Measurements from ENCODE around the gene ZNF710. TPM values are rescaled to one million over a fixed set of nuclear protein-coding genes. Genes with fewer than 3 reads are reported as not detected.

ZNF710 gene
- total and polyA plus RNA-seq, 2 of the 13 experiments (the other 11 are each of a cell fraction or from before 2014, with no cell fraction given) = 4.7 to 20.6 TPM

DNA sequence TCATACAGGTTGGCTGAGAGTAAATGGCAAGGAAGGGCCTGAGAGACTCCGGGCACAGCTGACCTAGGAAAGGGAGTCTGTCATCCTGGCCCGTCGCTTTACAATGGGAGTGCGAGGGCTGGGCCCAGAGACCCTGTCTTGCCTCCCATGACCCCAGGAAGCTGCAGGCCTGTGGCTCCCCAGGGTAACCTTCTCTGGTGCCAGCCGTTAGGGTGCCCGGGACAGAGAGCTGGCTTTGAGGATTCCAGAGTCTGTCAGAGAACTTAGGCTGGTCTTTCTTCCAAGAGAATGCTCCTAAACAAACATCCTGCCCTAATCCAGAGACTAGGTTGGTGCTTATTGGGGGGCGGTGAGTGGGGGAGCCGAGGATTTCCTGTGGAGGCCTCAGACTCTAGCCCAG, 18.5 kb downstream of the ZNF710 start:
- no peak overlapping the region for H2AFZ ChIP-seq (ENCODE audit: low read length)
- H3K9ac ChIP-seq (ENCODE audit: insufficient read depth, low read depth, low read length) = no peak overlapping the region
- no peak overlapping the region for H3K4me3 ChIP-seq (replicated peaks in 1 of 3; ENCODE audit: insufficient read depth in 1 of 3, low read depth in 2 of 3, low read length in 3 of 3)
- H3K4me2 ChIP-seq (ENCODE audit: low read depth, low read length) = no peak overlapping the region
- H3K9me3 ChIP-seq (ENCODE audit: low read length) = no peaks in the 10 kb centered on the region
- no peaks in the 10 kb centered on the region for H3K27me3 ChIP-seq (ENCODE audit: control insufficient read depth in 1 of 2, insufficient read depth in 2 of 2, low read length in 2 of 2)
- peaks cover 54% of the 10 kb centered on the region for H3K4me1 ChIP-seq (ENCODE audit: insufficient read depth, low read length)
- WGBS (ENCODE audit: low lambda C conversion rate) = 92% methylated on average over 8 of the region's 8 CpGs
- H4K20me1 ChIP-seq (ENCODE audit: insufficient read depth, low read length) = 0 out of 2 replicates have a peak, but pooled peaks cover 4% of the 10 kb centered on the region
- in situ Hi-C loops (cut with HindIII; ENCODE audit: extremely low pct_ligation_motif_present, low pct_unique_long_range_greater_than_20kb) (no loop called here), intact Hi-C loops (cut with micrococcal nuclease; ENCODE audit: unreplicated experiment) (no loop called here)
- FAIRE-seq = no peak
- H3K79me2 ChIP-seq (ENCODE audit: insufficient read depth, low read length) = peaks cover 47% of the 10 kb centered on the region
- no peaks in the 10 kb centered on the region; a peak in 1 of 5 replicates for H3K36me3 ChIP-seq (replicated peaks in 1 of 2; ENCODE audit: control insufficient read depth in 1 of 2, insufficient read depth in 2 of 2, low read length in 2 of 2)
- TF ChIP-seq, protein P1, sequence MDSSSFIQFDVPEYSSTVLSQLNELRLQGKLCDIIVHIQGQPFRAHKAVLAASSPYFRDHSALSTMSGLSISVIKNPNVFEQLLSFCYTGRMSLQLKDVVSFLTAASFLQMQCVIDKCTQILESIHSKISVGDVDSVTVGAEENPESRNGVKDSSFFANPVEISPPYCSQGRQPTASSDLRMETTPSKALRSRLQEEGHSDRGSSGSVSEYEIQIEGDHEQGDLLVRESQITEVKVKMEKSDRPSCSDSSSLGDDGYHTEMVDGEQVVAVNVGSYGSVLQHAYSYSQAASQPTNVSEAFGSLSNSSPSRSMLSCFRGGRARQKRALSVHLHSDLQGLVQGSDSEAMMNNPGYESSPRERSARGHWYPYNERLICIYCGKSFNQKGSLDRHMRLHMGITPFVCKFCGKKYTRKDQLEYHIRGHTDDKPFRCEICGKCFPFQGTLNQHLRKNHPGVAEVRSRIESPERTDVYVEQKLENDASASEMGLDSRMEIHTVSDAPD (CRISPR knock-in tag; IDR thresholded peaks at IDR 0.05) = no peak
- TF ChIP-seq ZBTB42 (CRISPR knock-in tag; IDR thresholded peaks at IDR 0.05) (no peak), CBX2 (IDR thresholded peaks at IDR 0.05; ENCODE audit: low read depth, low read length) (no peak), CBX2 (CRISPR knock-in tag; IDR thresholded peaks at IDR 0.05; ENCODE audit: low read depth) (no peak), TP53 (CRISPR knock-in tag; conservative IDR thresholded peaks at IDR 0.05) (no peak), ZNF138 (CRISPR knock-in tag; IDR thresholded peaks at IDR 0.05; ENCODE audit: low read depth) (no peak), ATAD3A (CRISPR knock-in tag; IDR thresholded peaks at IDR 0.05) (no peak), ZNF547 (CRISPR knock-in tag; IDR thresholded peaks at IDR 0.05) (no peak), ZNF816 (CRISPR knock-in tag; IDR thresholded peaks at IDR 0.05; ENCODE audit: borderline replicate concordance) (no peak), JDP2 (CRISPR knock-in tag; IDR thresholded peaks at IDR 0.05; ENCODE audit: borderline replicate concordance) (no peak), RXRB (CRISPR knock-in tag; IDR thresholded peaks at IDR 0.05; ENCODE audit: borderline replicate concordance) (no peak), SAFB2 (CRISPR knock-in tag; IDR thresholded peaks at IDR 0.05; ENCODE audit: borderline replicate concordance, low read depth) (no peak), RELA (CRISPR knock-in tag; IDR thresholded peaks at IDR 0.05) (no peak)
- TF ChIP-seq, protein P2, sequence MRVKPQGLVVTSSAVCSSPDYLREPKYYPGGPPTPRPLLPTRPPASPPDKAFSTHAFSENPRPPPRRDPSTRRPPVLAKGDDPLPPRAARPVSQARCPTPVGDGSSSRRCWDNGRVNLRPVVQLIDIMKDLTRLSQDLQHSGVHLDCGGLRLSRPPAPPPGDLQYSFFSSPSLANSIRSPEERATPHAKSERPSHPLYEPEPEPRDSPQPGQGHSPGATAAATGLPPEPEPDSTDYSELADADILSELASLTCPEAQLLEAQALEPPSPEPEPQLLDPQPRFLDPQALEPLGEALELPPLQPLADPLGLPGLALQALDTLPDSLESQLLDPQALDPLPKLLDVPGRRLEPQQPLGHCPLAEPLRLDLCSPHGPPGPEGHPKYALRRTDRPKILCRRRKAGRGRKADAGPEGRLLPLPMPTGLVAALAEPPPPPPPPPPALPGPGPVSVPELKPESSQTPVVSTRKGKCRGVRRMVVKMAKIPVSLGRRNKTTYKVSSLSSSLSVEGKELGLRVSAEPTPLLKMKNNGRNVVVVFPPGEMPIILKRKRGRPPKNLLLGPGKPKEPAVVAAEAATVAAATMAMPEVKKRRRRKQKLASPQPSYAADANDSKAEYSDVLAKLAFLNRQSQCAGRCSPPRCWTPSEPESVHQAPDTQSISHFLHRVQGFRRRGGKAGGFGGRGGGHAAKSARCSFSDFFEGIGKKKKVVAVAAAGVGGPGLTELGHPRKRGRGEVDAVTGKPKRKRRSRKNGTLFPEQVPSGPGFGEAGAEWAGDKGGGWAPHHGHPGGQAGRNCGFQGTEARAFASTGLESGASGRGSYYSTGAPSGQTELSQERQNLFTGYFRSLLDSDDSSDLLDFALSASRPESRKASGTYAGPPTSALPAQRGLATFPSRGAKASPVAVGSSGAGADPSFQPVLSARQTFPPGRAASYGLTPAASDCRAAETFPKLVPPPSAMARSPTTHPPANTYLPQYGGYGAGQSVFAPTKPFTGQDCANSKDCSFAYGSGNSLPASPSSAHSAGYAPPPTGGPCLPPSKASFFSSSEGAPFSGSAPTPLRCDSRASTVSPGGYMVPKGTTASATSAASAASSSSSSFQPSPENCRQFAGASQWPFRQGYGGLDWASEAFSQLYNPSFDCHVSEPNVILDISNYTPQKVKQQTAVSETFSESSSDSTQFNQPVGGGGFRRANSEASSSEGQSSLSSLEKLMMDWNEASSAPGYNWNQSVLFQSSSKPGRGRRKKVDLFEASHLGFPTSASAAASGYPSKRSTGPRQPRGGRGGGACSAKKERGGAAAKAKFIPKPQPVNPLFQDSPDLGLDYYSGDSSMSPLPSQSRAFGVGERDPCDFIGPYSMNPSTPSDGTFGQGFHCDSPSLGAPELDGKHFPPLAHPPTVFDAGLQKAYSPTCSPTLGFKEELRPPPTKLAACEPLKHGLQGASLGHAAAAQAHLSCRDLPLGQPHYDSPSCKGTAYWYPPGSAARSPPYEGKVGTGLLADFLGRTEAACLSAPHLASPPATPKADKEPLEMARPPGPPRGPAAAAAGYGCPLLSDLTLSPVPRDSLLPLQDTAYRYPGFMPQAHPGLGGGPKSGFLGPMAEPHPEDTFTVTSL (CRISPR knock-in tag; IDR thresholded peaks at IDR 0.05; ENCODE audit: borderline replicate concordance) = no peak
- TF ChIP-seq, protein P3, sequence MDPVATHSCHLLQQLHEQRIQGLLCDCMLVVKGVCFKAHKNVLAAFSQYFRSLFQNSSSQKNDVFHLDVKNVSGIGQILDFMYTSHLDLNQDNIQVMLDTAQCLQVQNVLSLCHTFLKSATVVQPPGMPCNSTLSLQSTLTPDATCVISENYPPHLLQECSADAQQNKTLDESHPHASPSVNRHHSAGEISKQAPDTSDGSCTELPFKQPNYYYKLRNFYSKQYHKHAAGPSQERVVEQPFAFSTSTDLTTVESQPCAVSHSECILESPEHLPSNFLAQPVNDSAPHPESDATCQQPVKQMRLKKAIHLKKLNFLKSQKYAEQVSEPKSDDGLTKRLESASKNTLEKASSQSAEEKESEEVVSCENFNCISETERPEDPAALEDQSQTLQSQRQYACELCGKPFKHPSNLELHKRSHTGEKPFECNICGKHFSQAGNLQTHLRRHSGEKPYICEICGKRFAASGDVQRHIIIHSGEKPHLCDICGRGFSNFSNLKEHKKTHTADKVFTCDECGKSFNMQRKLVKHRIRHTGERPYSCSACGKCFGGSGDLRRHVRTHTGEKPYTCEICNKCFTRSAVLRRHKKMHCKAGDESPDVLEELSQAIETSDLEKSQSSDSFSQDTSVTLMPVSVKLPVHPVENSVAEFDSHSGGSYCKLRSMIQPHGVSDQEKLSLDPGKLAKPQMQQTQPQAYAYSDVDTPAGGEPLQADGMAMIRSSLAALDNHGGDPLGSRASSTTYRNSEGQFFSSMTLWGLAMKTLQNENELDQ (CRISPR knock-in tag; IDR thresholded peaks at IDR 0.05; ENCODE audit: borderline replicate concordance) = no peak
- TF ChIP-seq, protein P4, sequence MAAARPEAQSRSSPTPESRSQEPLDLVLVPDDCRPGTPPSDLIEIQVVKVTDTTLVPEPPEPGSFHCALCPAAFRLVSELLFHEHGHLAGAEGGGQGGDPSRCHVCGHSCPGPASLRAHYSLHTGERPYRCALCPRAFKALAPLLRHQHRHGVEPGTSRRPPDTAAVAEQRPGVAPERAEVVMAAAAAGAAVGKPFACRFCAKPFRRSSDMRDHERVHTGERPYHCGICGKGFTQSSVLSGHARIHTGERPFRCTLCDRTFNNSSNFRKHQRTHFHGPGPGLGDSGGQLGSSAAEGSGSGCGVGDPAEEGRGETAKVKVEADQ (CRISPR knock-in tag; IDR thresholded peaks at IDR 0.05; ENCODE audit: borderline replicate concordance) = no peak
- BruUV-seq (replicated peaks) = no TSS peak
- ChIA-PET POLR2A (interaction anchor here (1.1 kb wide), 1 partner anchor 14 kb away, joined by 3 read pairs; no protein-coding TSS in a partner anchor), CTCF (ENCODE audit: low intra/inter-chr PET ratio, low total read pairs) (no interaction called here)
- DNase-seq (ENCODE audit: low spot score) = no peak
- ATAC-seq = no peak
- no peak overlapping the region for H3K27ac ChIP-seq (ENCODE audit: extremely low read length, insufficient read depth, low read length)

Data from HepG2 (cell line).